Thymus (tissue), 11 donors: ENCODE data around the gene CERS2. TPM values are rescaled to one million over a fixed set of nuclear protein-coding genes. Genes with fewer than 3 reads are reported as not detected.

Experiments
- DNase-seq, 9 donors: peaks; one replicate each; pipeline ENCODE4 v3.0.0-alpha.2; 2013; ENCODE audit warnings: low spot score in 9 of 9, low read depth in 6 of 9, missing footprints in 1 of 9
- H3K27ac ChIP-seq, 2 donors: one replicate each; pipeline ENCODE4 v1.5.1; 2013; ENCODE audit warnings: control low read depth in 1 of 2, low read depth in 1 of 2, low read length in 1 of 2, mild to moderate bottlenecking in 1 of 2, moderate library complexity in 1 of 2
- H3K27me3 ChIP-seq, 2 donors: one replicate each; pipeline ENCODE4 v1.5.1; 2013; ENCODE audit warnings: low read length in 1 of 2; ENCODE audit not compliant: control insufficient read depth in 2 of 2, insufficient read depth in 1 of 2
- H3K36me3 ChIP-seq, 2 donors: one replicate each; pipeline ENCODE4 v1.5.1; 2013; ENCODE audit warnings: low read length in 1 of 2, mild to moderate bottlenecking in 1 of 2, moderate library complexity in 1 of 2; ENCODE audit not compliant: control insufficient read depth in 2 of 2, insufficient read depth in 2 of 2
- H3K4me1 ChIP-seq, 2 donors: one replicate each; pipeline ENCODE4 v1.5.1; 2013; ENCODE audit warnings: low read length in 2 of 2; ENCODE audit not compliant: control insufficient read depth in 2 of 2, insufficient read depth in 2 of 2
- H3K4me3 ChIP-seq, 2 donors: one replicate each; pipeline ENCODE4 v1.5.1; 2013; ENCODE audit warnings: low read length in 2 of 2, control low read depth in 1 of 2, mild to moderate bottlenecking in 1 of 2
- H3K9me3 ChIP-seq, 2 donors: one replicate each; pipeline ENCODE4 v1.5.1; 2013; ENCODE audit warnings: low read length in 1 of 2, mild to moderate bottlenecking in 1 of 2; ENCODE audit not compliant: control insufficient read depth in 2 of 2, insufficient read depth in 1 of 2
- WGBS: extraction: QIAGEN DNeasy Blood & Tissue Kit; methylation state at CpG from one replicate; pipeline ENCODE4 v1.1.7; 2013; 5-methylcytosine and 5-hydroxymethylcytosine counted together
- polyA plus RNA-seq: library from polyadenylated mRNA; stranded (reverse); fragments of 200-250 nt; gene quantifications from one replicate; pipeline ENCODE4 v1.2.3, GENCODE V29; 2013
- total RNA-seq: library from RNA; stranded (reverse); fragments of 120-200 nt; gene quantifications from one replicate; pipeline ENCODE4 v1.2.4, GENCODE V29; 2013
- donor health status: healthy.

Gene CERS2
- total and polyA plus RNA-seq, 2 donors, result 55.6 to 76.3 TPM

- H3K27ac ChIP-seq, result no peak overlapping the region
- no peaks in the 10 kb centered on the region for H3K36me3 ChIP-seq
- H3K9me3 ChIP-seq, result no peaks in the 10 kb centered on the region
- no peaks in the 10 kb centered on the region for H3K27me3 ChIP-seq
- no peak overlapping the region for H3K4me3 ChIP-seq
- H3K4me1 ChIP-seq, result no peaks in the 10 kb centered on the region
- DNase-seq, result no peak
- WGBS, result 97% methylated on average over 7 of the region's 7 CpGs
Observed at GRCh38 chr1:150917387-150917786, 57.2 kb downstream of the CERS2 start.

Other genes with a start within 250 kb of the CERS2 start
- gene CTSS, start 209.1 kb downstream of the CERS2 start, total RNA-seq, result 104 TPM
- 84.8 TPM for gene CTSS, start 209.1 kb downstream of the CERS2 start, polyA plus RNA-seq
- gene CTSK, start 166.6 kb downstream of the CERS2 start, total RNA-seq, result 8.4 TPM
- gene CTSK, start 166.6 kb downstream of the CERS2 start, polyA plus RNA-seq, result 27.5 TPM
- gene ARNT, start 98.2 kb downstream of the CERS2 start, total RNA-seq, result 18.2 TPM
- 17.2 TPM for gene ARNT, start 98.2 kb downstream of the CERS2 start, polyA plus RNA-seq
- 0.05 TPM for gene CTXND2, start 87.7 kb downstream of the CERS2 start, total RNA-seq
- gene CTXND2, start 87.7 kb downstream of the CERS2 start, polyA plus RNA-seq, result 0.09 TPM
- gene SETDB1, start 48.5 kb downstream of the CERS2 start, total RNA-seq, result 35.5 TPM
- 25.9 TPM for gene SETDB1, start 48.5 kb downstream of the CERS2 start, polyA plus RNA-seq
- gene ANXA9, start 7.5 kb upstream of the CERS2 start, total RNA-seq, result 0.14 TPM
- 2.1 TPM for gene ANXA9, start 7.5 kb upstream of the CERS2 start, polyA plus RNA-seq
- 3.5 TPM for gene MINDY1, start 32.1 kb upstream of the CERS2 start, total RNA-seq
- 4.8 TPM for gene MINDY1, start 32.1 kb upstream of the CERS2 start, polyA plus RNA-seq
- 16.2 TPM for gene PRUNE1, start 33.6 kb upstream of the CERS2 start, total RNA-seq
- gene PRUNE1, start 33.6 kb upstream of the CERS2 start, polyA plus RNA-seq, result 16.7 TPM
- 0.52 TPM for gene BNIPL, start 61.8 kb upstream of the CERS2 start, total RNA-seq
- 6.2 TPM for gene BNIPL, start 61.8 kb upstream of the CERS2 start, polyA plus RNA-seq
- 0.80 TPM for gene C1orf56, start 72.9 kb upstream of the CERS2 start, total RNA-seq
- 2.1 TPM for gene C1orf56, start 72.9 kb upstream of the CERS2 start, polyA plus RNA-seq
- gene CDC42SE1, start 84.8 kb upstream of the CERS2 start, total RNA-seq, result 92.0 TPM
- 95.9 TPM for gene CDC42SE1, start 84.8 kb upstream of the CERS2 start, polyA plus RNA-seq
- 10.8 TPM for gene MLLT11, start 85.6 kb upstream of the CERS2 start, total RNA-seq
- 6.6 TPM for gene MLLT11, start 85.6 kb upstream of the CERS2 start, polyA plus RNA-seq
- 18.9 TPM for gene GABPB2, start 95.9 kb upstream of the CERS2 start, total RNA-seq
- 8.5 TPM for gene GABPB2, start 95.9 kb upstream of the CERS2 start, polyA plus RNA-seq
- gene SEMA6C, start 171.8 kb upstream of the CERS2 start, total RNA-seq, result 1.5 TPM
- gene SEMA6C, start 171.8 kb upstream of the CERS2 start, polyA plus RNA-seq, result 24.3 TPM
- gene TNFAIP8L2, start 181.8 kb upstream of the CERS2 start, total RNA-seq, result 30.0 TPM
- 32.8 TPM for gene TNFAIP8L2, start 181.8 kb upstream of the CERS2 start, polyA plus RNA-seq
- 11.9 TPM for gene LYSMD1, start 191.1 kb upstream of the CERS2 start, total RNA-seq
- 7.7 TPM for gene LYSMD1, start 191.1 kb upstream of the CERS2 start, polyA plus RNA-seq
- gene SCNM1, start 191.3 kb upstream of the CERS2 start, total RNA-seq, result 63.8 TPM
- gene SCNM1, start 191.3 kb upstream of the CERS2 start, polyA plus RNA-seq, result 75.2 TPM
- gene TMOD4, start 201.1 kb upstream of the CERS2 start, total RNA-seq, result 0.38 TPM
- gene TMOD4, start 201.1 kb upstream of the CERS2 start, polyA plus RNA-seq, result 1.0 TPM
- 47.2 TPM for gene VPS72, start 215.4 kb upstream of the CERS2 start, total RNA-seq
- gene VPS72, start 215.4 kb upstream of the CERS2 start, polyA plus RNA-seq, result 40.2 TPM
- 30.7 TPM for gene PIP5K1A, start 223.7 kb upstream of the CERS2 start, total RNA-seq
- gene PIP5K1A, start 223.7 kb upstream of the CERS2 start, polyA plus RNA-seq, result 29.8 TPM